Fibroblast of villous mesenchyme (primary cell): ENCODE results near the gene ZNF485. TPM values are rescaled to one million over a fixed set of nuclear protein-coding genes. Genes with fewer than 3 reads are reported as not detected.

Experiments used
- DNase-seq: peaks from one replicate; pipeline ENCODE4 v3.0.0-alpha.2; 2010; ENCODE audit warnings: low read depth
- H3K4me3 ChIP-seq: 2 replicates; pipeline ENCODE4 v1.5.1; 2011; ENCODE audit warnings: low read depth, mild to moderate bottlenecking, low read length
- total RNA-seq: library from RNA; depleted of rRNA; stranded (reverse); fragments of >200 nt; gene quantifications from 2 replicates; pipeline ENCODE4 v1.2.3, GENCODE V29; 2012
- TF ChIP-seq, protein P1 (sequence below): IDR thresholded peaks from 2 replicates; pipeline ENCODE4 v1.5.1; 2012; ENCODE audit warnings: low read depth, mild to moderate bottlenecking, low read length; ENCODE audit not compliant: insufficient read depth

The ZNF485 gene
- total RNA-seq: 1.6 and 3.5 TPM in 2 replicates

DNA sequence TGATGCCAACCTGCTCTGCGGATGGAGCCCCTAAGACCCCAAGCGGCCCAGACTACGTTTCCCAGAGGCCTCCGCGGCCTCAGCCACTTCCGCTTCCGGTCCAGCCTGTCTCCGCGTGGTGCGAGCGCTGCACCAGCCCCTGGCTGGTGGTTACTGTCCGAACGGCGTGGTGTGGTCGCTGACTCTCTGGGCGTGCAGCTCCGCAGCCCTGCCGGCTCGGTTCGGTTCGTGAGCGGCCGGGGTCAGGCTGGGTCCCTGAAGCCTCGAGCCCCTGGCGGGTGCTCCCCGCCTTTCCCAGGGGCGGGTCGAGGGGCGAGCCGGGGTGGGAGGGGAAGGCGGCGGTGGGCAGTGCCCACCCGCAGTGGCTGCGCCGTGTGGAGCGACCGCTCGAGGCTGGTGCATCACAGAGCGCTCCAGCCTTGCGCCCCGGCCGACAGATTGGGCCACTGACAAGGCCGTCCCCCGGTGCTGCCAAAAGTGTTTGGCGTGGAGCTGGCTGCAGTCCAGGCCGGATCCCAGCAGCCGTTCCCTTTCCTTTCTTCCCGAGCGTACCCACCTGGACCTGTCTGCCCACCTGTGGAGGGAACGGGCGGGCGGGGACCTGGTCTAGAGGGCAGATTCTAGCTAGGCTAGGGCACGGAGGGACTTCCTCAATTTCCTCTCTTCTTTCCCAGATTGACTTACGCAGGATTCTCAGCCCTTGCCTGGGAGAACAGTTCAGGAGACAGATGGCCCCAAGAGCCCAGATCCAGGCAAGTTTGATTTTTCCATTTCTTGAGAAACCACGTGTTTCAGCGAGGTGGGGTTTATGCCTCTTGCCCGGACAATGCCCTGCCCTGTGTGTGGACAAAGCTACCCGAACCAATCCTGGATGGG lies at the start of gene ZNF485:
Gene ZNF485, plus strand, starts transcription at position 116 of the 876 bp plus-strand sequence. Its CDS starts 613 bp downstream, at position 729.
- peak within 1 kb of the TSS; percentile 76 for H3K4me3 ChIP-seq
- peak; percentile 51 for DNase-seq
- TF ChIP-seq, protein P1, sequence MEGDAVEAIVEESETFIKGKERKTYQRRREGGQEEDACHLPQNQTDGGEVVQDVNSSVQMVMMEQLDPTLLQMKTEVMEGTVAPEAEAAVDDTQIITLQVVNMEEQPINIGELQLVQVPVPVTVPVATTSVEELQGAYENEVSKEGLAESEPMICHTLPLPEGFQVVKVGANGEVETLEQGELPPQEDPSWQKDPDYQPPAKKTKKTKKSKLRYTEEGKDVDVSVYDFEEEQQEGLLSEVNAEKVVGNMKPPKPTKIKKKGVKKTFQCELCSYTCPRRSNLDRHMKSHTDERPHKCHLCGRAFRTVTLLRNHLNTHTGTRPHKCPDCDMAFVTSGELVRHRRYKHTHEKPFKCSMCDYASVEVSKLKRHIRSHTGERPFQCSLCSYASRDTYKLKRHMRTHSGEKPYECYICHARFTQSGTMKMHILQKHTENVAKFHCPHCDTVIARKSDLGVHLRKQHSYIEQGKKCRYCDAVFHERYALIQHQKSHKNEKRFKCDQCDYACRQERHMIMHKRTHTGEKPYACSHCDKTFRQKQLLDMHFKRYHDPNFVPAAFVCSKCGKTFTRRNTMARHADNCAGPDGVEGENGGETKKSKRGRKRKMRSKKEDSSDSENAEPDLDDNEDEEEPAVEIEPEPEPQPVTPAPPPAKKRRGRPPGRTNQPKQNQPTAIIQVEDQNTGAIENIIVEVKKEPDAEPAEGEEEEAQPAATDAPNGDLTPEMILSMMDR: no peak

DNA sequence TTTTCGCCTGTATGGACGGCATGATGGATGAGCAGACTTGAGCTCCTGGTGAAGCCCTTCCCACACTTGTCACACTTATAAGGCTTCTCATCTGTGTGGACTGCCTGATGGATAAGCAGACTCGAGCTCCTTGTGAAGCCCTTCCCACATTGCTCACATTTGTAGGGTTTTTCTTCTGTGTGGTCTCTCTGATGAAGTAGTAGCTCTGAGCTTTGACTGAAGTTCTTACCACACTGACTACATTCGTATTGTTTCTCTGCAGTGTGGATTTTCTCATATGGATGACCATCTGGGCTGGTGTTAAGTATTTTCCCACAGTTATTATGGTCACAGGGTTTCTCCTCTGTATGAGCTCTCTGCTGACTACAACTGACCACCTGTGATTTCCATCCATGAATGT lies 49.0 kb upstream of the ZNF485 start:
- DNase-seq: no peak
- TF ChIP-seq, protein P1: no peak

DNA sequence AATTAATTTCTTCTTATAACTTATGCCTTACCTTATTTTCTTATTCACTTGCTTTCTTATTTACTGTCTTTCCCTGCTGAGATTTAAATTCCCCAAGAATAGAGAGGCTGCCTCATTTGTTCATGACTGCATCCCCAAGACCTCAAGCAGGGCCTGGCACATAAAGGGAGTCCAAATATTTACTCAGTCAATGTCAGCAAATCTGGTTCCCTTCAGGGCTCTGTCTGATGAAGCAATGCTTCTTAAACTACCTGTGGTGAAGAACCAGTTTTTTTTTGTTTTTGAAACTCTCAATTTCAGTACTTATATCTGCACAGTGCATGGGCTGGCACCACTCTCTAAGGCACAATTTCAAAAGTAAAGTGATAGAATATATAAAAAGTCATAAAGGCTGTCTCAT lies 36.6 kb upstream of the ZNF485 start:
- H3K4me3 ChIP-seq: no peak overlapping the region
- TF ChIP-seq, protein P1: no peak
- no peak for DNase-seq

More for the DNA sequence above, 49.0 kb upstream of the ZNF485 start:
- no peak overlapping the region for H3K4me3 ChIP-seq

DNA sequence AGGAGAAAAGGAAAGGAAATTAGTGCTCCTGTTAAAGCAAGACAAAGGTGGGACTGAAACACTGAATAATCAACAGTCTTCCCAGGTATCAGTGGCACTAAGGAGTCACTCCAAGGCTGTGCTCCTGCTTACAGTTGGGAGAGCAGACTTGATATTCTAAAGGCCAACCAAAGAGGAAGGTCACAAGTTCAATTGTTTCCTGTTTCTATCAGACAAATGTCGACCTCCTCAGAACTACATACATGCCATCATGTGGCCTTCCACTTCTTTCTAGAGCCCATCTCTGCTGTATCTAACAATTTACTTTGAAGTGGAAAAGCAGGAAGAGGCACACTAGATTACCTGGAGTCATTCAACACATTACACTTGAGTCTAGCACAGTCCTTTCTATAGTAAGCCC lies 35.3 kb upstream of the ZNF485 start:
- H3K4me3 ChIP-seq: no peak overlapping the region
- TF ChIP-seq, protein P1: no peak
- no peak for DNase-seq

DNA sequence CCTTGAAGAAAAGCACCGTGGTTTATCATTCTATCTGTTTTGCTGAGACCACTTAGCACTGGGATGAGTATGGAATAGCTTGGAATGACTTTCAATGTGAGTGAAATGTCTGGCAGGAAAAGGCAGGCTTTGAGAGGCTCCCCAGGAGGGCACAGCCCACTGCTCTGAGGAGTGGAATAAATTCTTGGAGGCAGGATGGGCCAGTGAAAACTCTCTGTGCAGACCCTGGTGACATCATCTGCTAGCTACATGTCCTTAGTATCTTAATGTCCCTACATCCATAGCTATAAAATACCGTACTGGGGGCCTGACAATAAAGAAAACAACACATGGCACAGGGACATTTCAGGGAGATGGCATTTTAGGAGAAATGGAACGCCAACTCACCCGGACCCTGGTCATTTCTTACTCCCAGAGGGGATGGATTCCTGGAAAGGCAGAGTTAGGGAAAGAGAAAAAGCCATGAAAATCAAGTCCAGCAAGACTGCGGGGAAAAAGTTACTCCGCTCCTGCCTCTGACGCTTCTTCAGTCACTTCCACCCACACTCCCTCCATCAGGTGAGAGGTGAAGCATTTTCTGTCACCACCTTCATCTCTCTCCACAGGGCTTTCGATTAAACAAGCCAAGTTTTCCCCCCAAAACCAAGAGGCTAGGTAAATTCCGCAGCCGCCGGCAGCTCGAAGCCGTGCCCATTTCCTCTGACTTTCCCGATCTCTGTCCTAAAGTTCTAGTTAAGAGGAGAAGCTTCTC lies 32.8 kb upstream of the ZNF485 start:
- DNase-seq: no peak
- TF ChIP-seq, protein P1: no peak
- peak overlapping the region; percentile 68 for H3K4me3 ChIP-seq

DNA sequence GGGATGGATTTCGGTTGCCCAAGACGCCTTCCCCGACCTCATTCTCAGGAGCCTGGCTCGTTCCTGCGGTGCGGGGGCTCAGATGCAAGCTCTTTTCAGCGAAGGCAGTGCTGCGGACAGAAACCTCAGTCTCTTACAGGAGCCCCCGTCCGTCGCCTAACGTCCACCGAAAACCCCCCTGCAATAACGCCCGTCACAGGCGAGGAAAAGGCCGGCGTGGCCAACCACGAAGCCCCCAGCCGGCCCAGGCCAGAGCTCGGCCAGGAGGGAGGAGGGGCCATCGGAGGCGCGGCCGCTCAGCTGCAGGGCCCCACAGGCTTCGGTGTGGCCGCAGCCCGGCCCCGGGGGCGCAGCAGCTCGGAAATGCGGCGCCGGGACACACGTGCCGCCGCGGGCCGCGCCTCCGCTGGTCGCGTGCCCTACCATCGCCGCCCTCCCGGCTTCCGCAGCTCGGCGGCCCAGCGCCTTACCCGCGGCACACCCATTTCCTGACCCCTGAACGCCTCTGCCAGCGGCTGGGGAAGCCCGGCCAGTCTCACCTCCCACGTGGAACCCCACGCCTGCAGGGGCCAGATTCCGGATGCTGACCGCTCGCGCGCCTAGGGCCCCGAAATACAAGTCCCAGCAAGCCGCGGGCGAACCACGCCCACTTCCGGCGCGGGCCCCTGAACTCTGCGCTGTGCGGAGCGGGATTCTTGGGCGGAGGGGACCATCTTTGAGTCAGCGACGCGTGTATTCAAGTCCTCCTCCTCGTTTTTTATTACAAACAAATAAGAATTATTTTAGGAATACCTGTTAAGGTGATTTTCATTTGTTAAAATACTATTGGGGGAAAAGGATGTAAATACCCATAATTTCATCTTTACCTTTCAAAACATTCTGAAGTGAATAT lies 32.0 kb upstream of the ZNF485 start, which contains the start of gene ZNF239:
Gene ZNF239, minus strand, starts transcription at position 616 of the 892 bp plus-strand sequence. CDS start 16,537 bp downstream, outside the sequence.
- peak; percentile 88 for DNase-seq
- TF ChIP-seq, protein P1: no peak
- H3K4me3 ChIP-seq: peak within 1 kb of the TSS; percentile 68
